HepG2 (cell line): ENCODE measurements around the gene TAS1R1. TPM values are rescaled to one million over a fixed set of nuclear protein-coding genes. Genes with fewer than 3 reads are reported as not detected.

ENCODE experiments used
- AGO1 ChIP-seq: fragments of 200-400 bp; formaldehyde crosslinking; IDR thresholded peaks from 2 replicates; pipeline ENCODE4 v1.6.1; 2017; ENCODE audit warnings: mild to moderate bottlenecking, low read depth, low read length, moderate library complexity; ENCODE audit not compliant: poor library complexity, severe bottlenecking
- EEA1 ChIP-seq: sonication (generic); formaldehyde crosslinking; IDR thresholded peaks from 2 replicates; pipeline ENCODE4 v1.5.1; 2020; ENCODE audit warnings: mild to moderate bottlenecking, missing genetic modification reagents, borderline replicate concordance
- HBP1 ChIP-seq: IDR thresholded peaks from 2 replicates; pipeline ENCODE4 v1.6.1; 2016; ENCODE audit warnings: low read depth, control low read depth
- HCFC1 ChIP-seq: fragments of 150-350 bp; IDR thresholded peaks from 2 replicates; pipeline ENCODE4 v1.6.1; 2014; ENCODE audit warnings: low read depth, low read length
- HNRNPLL ChIP-seq: fragments of 200-400 bp; formaldehyde crosslinking; IDR thresholded peaks from 2 replicates; pipeline ENCODE4 v1.6.1; 2017; ENCODE audit warnings: mild to moderate bottlenecking, low read depth, low read length; ENCODE audit not compliant: poor library complexity, severe bottlenecking
- HOXA7 ChIP-seq: sonication (generic); formaldehyde crosslinking; IDR thresholded peaks from 2 replicates; pipeline ENCODE4 v1.8.1; 2022; ENCODE audit warnings: mild to moderate bottlenecking, missing genetic modification reagents, moderate library complexity
- KMT2A ChIP-seq: sonication (generic); formaldehyde crosslinking; IDR thresholded peaks from 2 replicates; pipeline ENCODE4 v1.4.0; 2020; ENCODE audit warnings: missing genetic modification reagents
- MBD4 ChIP-seq: IDR thresholded peaks from 2 replicates; pipeline ENCODE4 v1.6.1; 2012; ENCODE audit warnings: low read length, inconsistent platforms, borderline replicate concordance
- PHF20 ChIP-seq: sonication (generic); formaldehyde crosslinking; IDR thresholded peaks from 2 replicates; pipeline ENCODE4 v1.5.0; 2020; ENCODE audit warnings: mild to moderate bottlenecking, missing genetic modification reagents
- PPARG ChIP-seq: conservative IDR thresholded peaks from 2 replicates; pipeline ENCODE4 v1.6.1; 2016; ENCODE audit warnings: missing biosample characterization, missing genetic modification reagents
- RFX5 ChIP-seq: IDR thresholded peaks from 2 replicates; pipeline ENCODE4 v1.6.1; 2011; ENCODE audit warnings: low read depth, low read length, improper control_type of control experiment
- TOPORS ChIP-seq: sonication (generic); formaldehyde crosslinking; IDR thresholded peaks from 2 replicates; pipeline ENCODE4 v1.8.0; 2023; ENCODE audit warnings: mild to moderate bottlenecking, missing genetic modification reagents
- TRIM24 ChIP-seq: sonication (generic); formaldehyde crosslinking; IDR thresholded peaks from 2 replicates; pipeline ENCODE4 v1.8.0; 2022; ENCODE audit warnings: mild to moderate bottlenecking, missing genetic modification reagents
- ZBTB25 ChIP-seq: IDR thresholded peaks from 2 replicates; pipeline ENCODE4 v1.6.1; 2018; ENCODE audit warnings: missing genetic modification reagents
- ZBTB43 ChIP-seq: sonication (generic); formaldehyde crosslinking; conservative IDR thresholded peaks from 2 replicates; pipeline ENCODE4 v1.4.0; 2020; ENCODE audit warnings: missing genetic modification reagents
- ZBTB46 ChIP-seq: sonication (generic); formaldehyde crosslinking; IDR thresholded peaks from 2 replicates; pipeline ENCODE4 v1.4.0; 2020; ENCODE audit warnings: mild to moderate bottlenecking, missing genetic modification reagents, borderline replicate concordance
- ZC3H13 ChIP-seq: sonication (generic); formaldehyde crosslinking; IDR thresholded peaks from 2 replicates; pipeline ENCODE4 v1.8.1; 2023; ENCODE audit warnings: mild to moderate bottlenecking, missing genetic modification reagents, moderate library complexity
- ZNF253 ChIP-seq: sonication (generic); formaldehyde crosslinking; IDR thresholded peaks from 2 replicates; pipeline ENCODE4 v1.8.0; 2022; ENCODE audit warnings: mild to moderate bottlenecking, missing genetic modification reagents, borderline replicate concordance
- ZNF577 ChIP-seq: sonication (generic); formaldehyde crosslinking; IDR thresholded peaks from 2 replicates; pipeline ENCODE4 v1.4.0; 2020; ENCODE audit warnings: mild to moderate bottlenecking, low read depth, missing genetic modification reagents, borderline replicate concordance
- ZNF850 ChIP-seq: sonication (generic); formaldehyde crosslinking; conservative IDR thresholded peaks from 2 replicates; pipeline ENCODE4 v1.9.0; 2021; ENCODE audit warnings: mild to moderate bottlenecking, missing genetic modification reagents
- ZSCAN9 ChIP-seq: IDR thresholded peaks from 2 replicates; pipeline ENCODE4 v1.6.1; 2016; ENCODE audit warnings: borderline replicate concordance
- polyA plus RNA-seq, 8 experiments: library from polyadenylated mRNA; depleted of rRNA in 3 of 8; stranded (reverse) in 7 of 8; unstranded in 1 of 8; fragments of >200 nt; fragmentation: Illumina TruSeq in 4 of 8; extraction: Trizol in 4 of 8; gene quantifications; 2 replicates each; pipeline versions ENCODE4 v1.2.1 to v1.2.3, GENCODE V29; 2011 to 2016; ENCODE audit warnings: low read depth in 4 of 8, missing spikeins in 1 of 8, mixed read lengths in 1 of 8; ENCODE audit not compliant: insufficient read depth in 1 of 8
- total RNA-seq, 5 experiments: library from RNA; depleted of rRNA; stranded (reverse); fragments of >200 nt; fragmentation: Illumina TruSeq; extraction: Trizol; gene quantifications; 2 replicates each; pipeline ENCODE4 v1.2.3, GENCODE V29; 2016; ENCODE audit warnings: low read depth in 1 of 5
- TF ChIP-seq, protein P1 (sequence below): sonication (generic); formaldehyde crosslinking; IDR thresholded peaks from 2 replicates; pipeline ENCODE4 v1.5.0; 2020; ENCODE audit warnings: missing genetic modification reagents
- TF ChIP-seq, protein P2 (sequence below), 2 experiments: fragments of 450-650 bp in 1 of 2; sonication (generic) in 1 of 2; formaldehyde crosslinking; IDR thresholded peaks; 2 replicates each; pipeline versions ENCODE4 v1.5.0 to v1.8.0; 2020 to 2022; ENCODE audit warnings: mild to moderate bottlenecking in 1 of 2, missing genetic modification reagents in 1 of 2

The TAS1R1 gene
- total and polyA plus RNA-seq, 2 of the 13 experiments (the other 11 are each of a cell fraction or from before 2014, with no cell fraction given), result 1.4 to 1.6 TPM

GRCh38 chr1:6613361-6614018, 58.4 kb downstream of the TAS1R1 start, which contains the start of gene PHF13 (continued):
- TF ChIP-seq PHF20 (CRISPR knock-in tag), result peak; percentile 39; the same call in 1 of the 2 replicates
- no peak for TF ChIP-seq MBD4
- no peak for TF ChIP-seq HOXA7 (CRISPR knock-in tag)
- TF ChIP-seq, protein P1, sequence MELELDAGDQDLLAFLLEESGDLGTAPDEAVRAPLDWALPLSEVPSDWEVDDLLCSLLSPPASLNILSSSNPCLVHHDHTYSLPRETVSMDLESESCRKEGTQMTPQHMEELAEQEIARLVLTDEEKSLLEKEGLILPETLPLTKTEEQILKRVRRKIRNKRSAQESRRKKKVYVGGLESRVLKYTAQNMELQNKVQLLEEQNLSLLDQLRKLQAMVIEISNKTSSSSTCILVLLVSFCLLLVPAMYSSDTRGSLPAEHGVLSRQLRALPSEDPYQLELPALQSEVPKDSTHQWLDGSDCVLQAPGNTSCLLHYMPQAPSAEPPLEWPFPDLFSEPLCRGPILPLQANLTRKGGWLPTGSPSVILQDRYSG (CRISPR knock-in tag), result 0 out of 2 replicates have a peak, but pooled peaks have one; percentile 26
- no peak for TF ChIP-seq ZBTB43 (CRISPR knock-in tag)
- TF ChIP-seq RFX5, result no peak
- no peak for TF ChIP-seq HBP1 (CRISPR knock-in tag)
- TF ChIP-seq KMT2A (CRISPR knock-in tag), result no peak
- no peak for TF ChIP-seq ZC3H13 (CRISPR knock-in tag)
- no peak for TF ChIP-seq TOPORS (CRISPR knock-in tag)
- no peak for TF ChIP-seq AGO1
- TF ChIP-seq, protein P2, sequence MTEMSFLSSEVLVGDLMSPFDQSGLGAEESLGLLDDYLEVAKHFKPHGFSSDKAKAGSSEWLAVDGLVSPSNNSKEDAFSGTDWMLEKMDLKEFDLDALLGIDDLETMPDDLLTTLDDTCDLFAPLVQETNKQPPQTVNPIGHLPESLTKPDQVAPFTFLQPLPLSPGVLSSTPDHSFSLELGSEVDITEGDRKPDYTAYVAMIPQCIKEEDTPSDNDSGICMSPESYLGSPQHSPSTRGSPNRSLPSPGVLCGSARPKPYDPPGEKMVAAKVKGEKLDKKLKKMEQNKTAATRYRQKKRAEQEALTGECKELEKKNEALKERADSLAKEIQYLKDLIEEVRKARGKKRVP (CRISPR knock-in tag; IDR thresholded peaks at IDR 0.05), result no peak
- TF ChIP-seq EEA1 (CRISPR knock-in tag), result no peak
- no peak for TF ChIP-seq ZNF577
- TF ChIP-seq ZBTB46 (CRISPR knock-in tag), result no peak
- 0 out of 2 replicates have a peak, but pooled peaks have one; percentile 22 for TF ChIP-seq PPARG (CRISPR knock-in tag)
- TF ChIP-seq HCFC1, result peak; percentile 98
- no peak for TF ChIP-seq ZNF850 (CRISPR knock-in tag)
- no peak for TF ChIP-seq ZNF253
- TF ChIP-seq TRIM24 (CRISPR knock-in tag), result no peak
- TF ChIP-seq HNRNPLL, result peak; percentile 39
- TF ChIP-seq ZBTB25 (CRISPR knock-in tag), result peak; percentile 89
- no peak for TF ChIP-seq ZSCAN9 (CRISPR knock-in tag)
